Measurements from ENCODE around the gene SLC9A9.

GRCh38 chr3:143367171-143367570 is 481.1 kb downstream of the SLC9A9 start:
- TF ChIP-seq, protein P1, sequence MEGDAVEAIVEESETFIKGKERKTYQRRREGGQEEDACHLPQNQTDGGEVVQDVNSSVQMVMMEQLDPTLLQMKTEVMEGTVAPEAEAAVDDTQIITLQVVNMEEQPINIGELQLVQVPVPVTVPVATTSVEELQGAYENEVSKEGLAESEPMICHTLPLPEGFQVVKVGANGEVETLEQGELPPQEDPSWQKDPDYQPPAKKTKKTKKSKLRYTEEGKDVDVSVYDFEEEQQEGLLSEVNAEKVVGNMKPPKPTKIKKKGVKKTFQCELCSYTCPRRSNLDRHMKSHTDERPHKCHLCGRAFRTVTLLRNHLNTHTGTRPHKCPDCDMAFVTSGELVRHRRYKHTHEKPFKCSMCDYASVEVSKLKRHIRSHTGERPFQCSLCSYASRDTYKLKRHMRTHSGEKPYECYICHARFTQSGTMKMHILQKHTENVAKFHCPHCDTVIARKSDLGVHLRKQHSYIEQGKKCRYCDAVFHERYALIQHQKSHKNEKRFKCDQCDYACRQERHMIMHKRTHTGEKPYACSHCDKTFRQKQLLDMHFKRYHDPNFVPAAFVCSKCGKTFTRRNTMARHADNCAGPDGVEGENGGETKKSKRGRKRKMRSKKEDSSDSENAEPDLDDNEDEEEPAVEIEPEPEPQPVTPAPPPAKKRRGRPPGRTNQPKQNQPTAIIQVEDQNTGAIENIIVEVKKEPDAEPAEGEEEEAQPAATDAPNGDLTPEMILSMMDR (IDR thresholded peaks at IDR 0.05; ENCODE audit: control extremely low read depth in 1 of 3, insufficient read depth in 1 of 3, low read depth in 1 of 3, low read length in 3 of 3): no peak
- TF ChIP-seq POLR2A (IDR thresholded peaks at IDR 0.05; ENCODE audit: control extremely low read depth in 1 of 2, low read depth in 2 of 2, low read length in 2 of 2) (no peak), MAFK (IDR thresholded peaks at IDR 0.05; ENCODE audit: low read depth, low read length) (no peak), PHF8 (conservative IDR thresholded peaks at IDR 0.05; ENCODE audit: low read depth, low read length) (no peak), CREB1 (IDR thresholded peaks at IDR 0.05) (no peak), SP1 (IDR thresholded peaks at IDR 0.05; ENCODE audit: low read depth, low read length) (no peak), HDAC6 (IDR thresholded peaks at IDR 0.05; ENCODE audit: low read depth, low read length) (no peak), CEBPB (IDR thresholded peaks at IDR 0.05; ENCODE audit: low read depth, low read length) (no peak), NRF1 (IDR thresholded peaks at IDR 0.05; ENCODE audit: low read depth, low read length) (no peak)
- TF ChIP-seq, protein P2, sequence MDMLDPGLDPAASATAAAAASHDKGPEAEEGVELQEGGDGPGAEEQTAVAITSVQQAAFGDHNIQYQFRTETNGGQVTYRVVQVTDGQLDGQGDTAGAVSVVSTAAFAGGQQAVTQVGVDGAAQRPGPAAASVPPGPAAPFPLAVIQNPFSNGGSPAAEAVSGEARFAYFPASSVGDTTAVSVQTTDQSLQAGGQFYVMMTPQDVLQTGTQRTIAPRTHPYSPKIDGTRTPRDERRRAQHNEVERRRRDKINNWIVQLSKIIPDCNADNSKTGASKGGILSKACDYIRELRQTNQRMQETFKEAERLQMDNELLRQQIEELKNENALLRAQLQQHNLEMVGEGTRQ (IDR thresholded peaks at IDR 0.05; ENCODE audit: low read length): no peak
